ENCODE data around the gene GRID1.

The GRID1 gene

DNA sequence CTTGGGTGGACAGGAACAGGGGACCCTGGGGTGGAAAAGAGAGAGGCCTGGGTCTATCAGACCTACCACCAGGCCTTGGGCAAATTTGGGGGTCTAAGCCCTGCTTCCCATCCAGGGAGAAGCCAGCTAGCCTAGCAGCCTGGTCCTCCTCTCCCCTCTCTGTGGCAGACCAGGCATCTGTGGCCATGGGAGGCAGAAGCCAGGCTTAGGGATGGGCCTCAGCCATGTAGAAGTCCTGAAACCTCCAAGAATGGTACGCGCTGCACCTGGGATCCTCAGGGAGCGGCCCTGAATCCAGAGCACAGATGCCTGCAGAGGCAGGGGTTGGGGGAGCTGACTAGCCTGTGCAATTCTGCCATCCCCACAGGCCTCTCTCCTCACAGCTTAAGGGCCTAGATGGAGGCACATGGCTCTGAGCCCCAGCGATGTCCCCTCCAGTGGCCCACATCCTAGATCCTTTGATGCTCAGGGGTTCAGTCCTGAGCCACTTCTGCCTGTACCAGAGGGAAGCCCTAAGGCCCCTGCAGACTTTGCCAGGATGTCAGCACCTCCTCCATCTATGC lies 21.2 kb downstream of the GRID1 start:
- Mint-ChIP-seq H3K4me3 (no peak overlapping the region), H3K9me3 (no peaks in the 10 kb centered on the region), H3K27me3 (ENCODE audit: low read depth) (peaks cover 7% of the 10 kb centered on the region), H3K27ac (no peak overlapping the region), H3K4me1 (ENCODE audit: low read depth) (no peaks in the 10 kb centered on the region), H3K36me3 (ENCODE audit: low read depth) (no peaks in the 10 kb centered on the region)

DNA sequence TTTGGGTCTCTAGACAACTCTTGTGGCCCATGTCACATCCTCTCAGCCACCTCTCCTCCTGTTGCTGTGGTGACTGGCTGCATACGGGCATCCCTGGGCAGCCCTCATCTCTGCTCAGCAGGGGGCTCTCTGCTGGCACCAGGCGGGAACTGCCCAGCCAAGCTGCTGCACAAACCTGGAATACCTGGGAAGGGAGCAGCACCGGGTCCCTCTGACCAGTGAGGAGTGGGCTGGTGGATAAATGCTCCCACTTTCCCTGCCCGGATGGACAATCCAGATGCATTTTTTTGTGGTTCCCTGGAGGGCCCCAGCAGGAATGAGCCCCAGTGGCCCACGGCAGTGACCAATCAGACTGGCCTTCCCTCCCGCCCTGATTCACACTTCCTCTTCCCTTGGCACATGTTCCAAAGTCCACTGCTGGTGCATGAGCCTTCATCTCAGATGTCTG lies 21.9 kb downstream of the GRID1 start:
- Mint-ChIP-seq H3K9me3 (no peaks in the 10 kb centered on the region), H3K4me3 (no peak overlapping the region), H3K27me3 (ENCODE audit: low read depth) (peaks cover 1% of the 10 kb centered on the region), H3K4me1 (ENCODE audit: low read depth) (no peaks in the 10 kb centered on the region), H3K36me3 (ENCODE audit: low read depth) (no peaks in the 10 kb centered on the region), H3K27ac (no peak overlapping the region)

DNA sequence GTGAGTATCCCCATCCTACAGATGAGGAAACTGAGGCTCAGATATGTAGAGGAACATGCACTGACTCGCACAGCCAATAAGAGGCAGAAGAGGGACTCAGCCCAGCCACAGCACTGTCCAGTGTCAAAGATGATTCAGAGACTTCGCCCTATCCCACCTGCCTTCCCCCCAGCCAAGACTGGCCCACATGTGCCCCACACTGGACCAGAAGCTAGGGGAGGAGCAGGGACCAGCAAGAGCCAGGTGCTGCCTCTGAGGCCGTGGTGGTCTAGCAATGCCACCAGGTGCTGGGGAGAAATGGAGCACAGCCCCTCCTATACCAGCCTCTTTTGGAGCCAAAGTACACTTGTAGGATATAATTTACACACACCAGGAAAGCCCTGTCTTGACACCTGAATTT lies 22.3 kb downstream of the GRID1 start:
- Mint-ChIP-seq H3K36me3 (ENCODE audit: low read depth) (no peaks in the 10 kb centered on the region), H3K27me3 (ENCODE audit: low read depth) (no peaks in the 10 kb centered on the region), H3K9me3 (no peaks in the 10 kb centered on the region), H3K27ac (no peak overlapping the region), H3K4me3 (no peak overlapping the region), H3K4me1 (ENCODE audit: low read depth) (no peaks in the 10 kb centered on the region)

DNA sequence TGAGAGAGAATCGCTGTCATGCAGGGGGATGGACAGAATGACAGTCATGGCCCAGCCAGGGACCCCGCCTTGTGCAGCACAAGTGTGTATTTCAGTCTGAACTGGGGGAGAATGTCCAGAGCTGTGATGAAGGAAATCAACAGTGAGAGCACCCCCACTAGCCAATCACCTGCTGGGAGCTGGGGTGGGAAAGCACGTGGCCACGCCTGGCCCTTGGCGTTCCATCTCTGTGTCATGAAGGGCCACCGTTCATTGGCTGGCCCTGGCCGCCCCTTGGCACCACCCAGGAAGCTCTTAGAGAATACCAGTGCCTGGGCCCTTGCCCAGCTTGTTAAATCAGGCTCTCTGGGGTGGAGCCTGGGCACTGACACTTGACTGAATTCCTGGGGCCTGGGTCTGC lies 22.8 kb downstream of the GRID1 start:
- Mint-ChIP-seq H3K27ac (no peak overlapping the region), H3K36me3 (ENCODE audit: low read depth) (no peaks in the 10 kb centered on the region), H3K9me3 (no peaks in the 10 kb centered on the region), H3K27me3 (ENCODE audit: low read depth) (no peaks in the 10 kb centered on the region), H3K4me3 (no peak overlapping the region), H3K4me1 (ENCODE audit: low read depth) (no peaks in the 10 kb centered on the region)

DNA sequence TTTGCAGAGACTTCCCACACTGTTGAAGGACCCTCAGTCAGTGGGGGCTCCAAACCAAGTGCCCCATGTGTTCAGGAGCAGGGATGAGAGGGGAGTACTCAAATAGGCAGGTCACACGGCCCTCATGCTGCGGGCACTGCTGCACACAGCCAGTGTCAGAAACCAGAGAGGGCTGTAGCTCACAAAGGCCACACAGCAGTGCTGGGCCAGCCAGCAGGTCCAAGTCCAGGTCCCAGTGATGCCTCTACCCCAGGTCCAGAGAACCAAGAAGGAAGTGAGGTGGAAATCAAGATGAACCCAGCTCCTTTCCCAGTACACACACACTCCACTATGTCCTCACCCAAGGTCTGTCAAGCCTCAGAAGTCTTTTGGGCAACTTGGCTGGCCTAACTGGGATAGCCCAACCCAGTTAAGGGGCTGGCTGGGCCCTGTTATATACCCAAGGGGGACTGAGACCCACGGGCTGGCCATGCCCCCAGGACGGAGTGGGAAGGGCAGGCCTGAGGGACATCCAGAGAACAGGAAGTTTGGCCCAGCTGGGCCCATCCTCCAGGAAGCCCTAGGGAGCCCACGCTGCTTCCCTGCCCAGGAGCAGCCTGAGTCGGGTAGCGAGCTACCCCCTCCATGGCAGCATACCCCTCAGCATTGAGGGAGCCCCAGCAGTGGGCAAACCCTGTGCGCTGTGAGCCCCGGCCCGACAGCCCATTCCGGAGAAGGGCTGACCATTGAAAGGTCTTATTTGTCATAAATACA lies 24.3 kb downstream of the GRID1 start:
- H3K4me1 Mint-ChIP-seq (ENCODE audit: low read depth) = no peaks in the 10 kb centered on the region

DNA sequence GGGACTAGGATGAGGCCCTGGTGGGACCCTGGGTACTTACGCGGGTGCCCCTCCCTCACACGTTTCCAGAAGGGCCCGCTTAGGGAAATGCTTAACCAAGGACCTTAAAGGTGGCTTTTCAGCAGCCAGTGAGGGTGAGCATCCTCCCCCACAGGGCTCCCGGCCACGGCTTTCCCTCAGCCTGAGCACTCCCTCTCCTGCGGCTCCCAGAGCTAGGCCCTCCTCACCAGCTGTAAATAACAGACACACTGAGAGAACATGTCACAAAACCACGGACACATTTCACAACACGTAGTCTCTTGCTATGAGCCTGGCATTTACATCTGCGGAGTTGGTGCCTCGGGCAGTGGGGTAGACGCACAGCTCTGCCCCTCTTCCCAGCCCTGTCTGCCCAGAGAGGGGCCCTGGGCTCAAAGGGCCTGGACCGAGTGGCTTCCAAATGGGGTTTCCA lies 25.2 kb downstream of the GRID1 start:
- Mint-ChIP-seq H3K4me3 (no peak overlapping the region), H3K27ac (no peak overlapping the region), H3K36me3 (ENCODE audit: low read depth) (no peaks in the 10 kb centered on the region)

More for the DNA sequence above, 24.3 kb downstream of the GRID1 start:
- H3K27ac Mint-ChIP-seq = no peak overlapping the region
- H3K27me3 Mint-ChIP-seq (ENCODE audit: low read depth) = no peaks in the 10 kb centered on the region
- H3K36me3 Mint-ChIP-seq (ENCODE audit: low read depth) = no peaks in the 10 kb centered on the region
- H3K9me3 Mint-ChIP-seq = no peaks in the 10 kb centered on the region
- H3K4me3 Mint-ChIP-seq = no peak overlapping the region

DNA sequence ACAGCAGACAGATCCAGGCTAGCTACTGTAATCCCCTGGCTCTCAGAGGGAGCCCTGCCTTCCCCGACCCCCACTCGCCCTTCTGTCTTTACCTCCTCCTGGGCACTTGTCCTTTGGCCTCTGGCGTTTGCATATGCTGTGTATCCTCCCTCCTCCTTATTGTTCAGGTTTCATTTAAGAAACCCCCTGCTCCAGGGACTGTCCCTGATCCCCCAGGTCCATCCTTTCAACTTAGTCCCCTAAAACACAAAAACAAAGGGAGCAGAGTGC lies 25.7 kb downstream of the GRID1 start:
- Mint-ChIP-seq H3K4me3 (no peak overlapping the region), H3K4me1 (ENCODE audit: low read depth) (no peaks in the 10 kb centered on the region), H3K9me3 (no peaks in the 10 kb centered on the region), H3K27me3 (ENCODE audit: low read depth) (no peaks in the 10 kb centered on the region), H3K27ac (no peak overlapping the region), H3K36me3 (ENCODE audit: low read depth) (no peaks in the 10 kb centered on the region)

More for the DNA sequence above, 25.2 kb downstream of the GRID1 start:
- no peaks in the 10 kb centered on the region for H3K9me3 Mint-ChIP-seq
- no peaks in the 10 kb centered on the region for H3K27me3 Mint-ChIP-seq (ENCODE audit: low read depth)
- no peaks in the 10 kb centered on the region for H3K4me1 Mint-ChIP-seq (ENCODE audit: low read depth)

DNA sequence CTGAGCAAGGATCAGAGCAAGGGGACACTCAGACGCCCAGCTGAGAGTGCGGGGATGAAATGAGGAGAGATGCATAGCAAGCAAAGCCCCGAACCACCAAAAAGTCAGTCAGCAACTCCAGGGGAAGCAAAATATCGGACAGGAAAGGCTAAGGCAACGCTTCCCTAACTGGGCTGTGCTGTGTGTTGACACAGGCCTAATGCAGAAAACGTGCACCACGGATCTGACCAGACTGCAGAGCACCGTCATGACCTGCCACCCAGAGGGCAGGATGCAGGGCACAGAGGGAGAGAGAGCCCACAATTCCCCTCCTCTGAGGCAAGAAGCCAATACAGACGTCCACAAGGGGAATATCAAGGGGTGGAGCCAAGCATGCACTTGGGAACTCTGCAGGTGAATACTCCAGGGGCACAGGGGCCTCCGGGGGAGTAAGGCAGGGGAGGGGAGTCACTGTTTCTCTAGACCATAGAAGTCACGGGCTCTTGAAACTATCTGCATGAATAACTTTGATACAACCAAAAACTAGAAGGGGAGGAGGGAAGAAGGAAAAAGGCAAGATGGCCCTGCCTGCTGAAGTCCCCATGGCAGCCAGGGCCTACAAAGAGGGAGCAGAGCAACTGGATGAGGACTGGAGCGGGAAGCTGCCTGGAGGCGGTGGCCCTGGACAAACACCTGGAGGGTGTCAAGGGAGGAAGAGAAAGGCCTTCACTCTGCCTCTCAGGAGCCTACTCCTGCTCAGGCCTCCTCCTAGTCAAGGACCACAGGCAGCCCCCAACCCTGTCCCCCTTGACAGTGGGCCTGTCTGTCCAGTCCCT lies 26.2 kb downstream of the GRID1 start:
- Mint-ChIP-seq H3K9me3 (no peaks in the 10 kb centered on the region), H3K36me3 (ENCODE audit: low read depth) (no peaks in the 10 kb centered on the region), H3K4me3 (no peak overlapping the region), H3K27ac (no peak overlapping the region), H3K4me1 (ENCODE audit: low read depth) (no peaks in the 10 kb centered on the region), H3K27me3 (ENCODE audit: low read depth) (no peaks in the 10 kb centered on the region)

DNA sequence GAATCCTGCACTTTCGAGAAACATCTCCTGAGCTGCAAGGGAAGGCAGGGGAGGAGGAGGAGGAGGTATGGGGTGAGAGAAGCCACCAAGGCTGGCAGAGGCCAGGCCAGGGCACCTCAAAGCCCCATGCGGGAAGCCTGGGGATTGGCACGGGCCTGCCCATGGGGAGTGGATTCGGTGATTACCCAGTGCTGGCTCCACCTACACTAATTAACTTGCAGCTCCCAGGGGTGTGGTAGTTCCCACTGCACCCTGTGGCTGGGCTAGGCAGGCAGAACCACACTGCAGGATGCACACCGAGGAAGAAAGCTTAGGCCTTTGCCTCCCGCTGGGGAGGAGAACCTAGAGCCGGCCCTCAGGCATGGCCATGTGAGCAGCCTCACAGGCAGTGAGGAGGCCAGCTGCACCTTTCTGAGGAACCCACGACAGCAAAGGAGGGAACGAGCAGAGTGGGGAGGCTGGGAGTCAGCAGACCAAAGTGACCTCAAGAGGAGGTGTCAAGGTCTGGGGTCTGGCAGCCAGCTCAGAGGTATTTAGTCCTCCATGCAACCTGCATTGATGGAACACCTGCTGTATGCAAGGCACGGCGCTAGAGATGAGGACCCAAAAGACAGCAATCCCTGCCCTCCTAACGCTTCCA lies 27.2 kb downstream of the GRID1 start:
- H3K4me3 Mint-ChIP-seq = no peak overlapping the region
- no peak overlapping the region for H3K27ac Mint-ChIP-seq
- H3K4me1 Mint-ChIP-seq (ENCODE audit: low read depth) = no peaks in the 10 kb centered on the region
- no peaks in the 10 kb centered on the region for H3K36me3 Mint-ChIP-seq (ENCODE audit: low read depth)
- no peaks in the 10 kb centered on the region for H3K9me3 Mint-ChIP-seq
- H3K27me3 Mint-ChIP-seq (ENCODE audit: low read depth) = no peaks in the 10 kb centered on the region

DNA sequence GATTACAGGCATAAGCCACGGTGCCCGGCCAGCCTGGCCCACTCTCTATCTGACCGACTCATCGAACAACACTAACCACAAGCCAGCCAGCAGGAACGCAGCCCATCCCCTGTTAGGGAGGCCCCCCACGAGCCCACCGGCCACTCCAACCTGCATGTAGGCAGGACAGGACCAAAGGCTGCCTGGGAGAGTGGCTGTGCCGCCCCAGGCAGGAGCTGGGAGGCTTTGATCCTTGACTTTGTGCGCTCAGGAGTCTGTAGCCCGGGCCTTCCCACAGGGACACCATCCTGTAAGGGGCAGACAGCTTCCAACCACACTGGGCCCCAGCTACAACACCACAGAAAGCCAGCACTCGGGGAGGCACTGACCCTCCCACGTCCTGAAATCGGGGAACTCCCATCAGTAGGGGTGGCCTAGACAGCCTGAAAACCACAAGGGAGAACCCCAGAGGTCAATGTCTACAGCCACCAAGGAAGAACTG lies 29.4 kb downstream of the GRID1 start:
- H3K4me1 Mint-ChIP-seq (ENCODE audit: low read depth) = no peaks in the 10 kb centered on the region
- no peaks in the 10 kb centered on the region for H3K36me3 Mint-ChIP-seq (ENCODE audit: low read depth)
- peaks cover 4% of the 10 kb centered on the region for H3K27me3 Mint-ChIP-seq (ENCODE audit: low read depth)
- no peak overlapping the region for H3K27ac Mint-ChIP-seq
- H3K4me3 Mint-ChIP-seq = no peak overlapping the region
- H3K9me3 Mint-ChIP-seq = no peaks in the 10 kb centered on the region

DNA sequence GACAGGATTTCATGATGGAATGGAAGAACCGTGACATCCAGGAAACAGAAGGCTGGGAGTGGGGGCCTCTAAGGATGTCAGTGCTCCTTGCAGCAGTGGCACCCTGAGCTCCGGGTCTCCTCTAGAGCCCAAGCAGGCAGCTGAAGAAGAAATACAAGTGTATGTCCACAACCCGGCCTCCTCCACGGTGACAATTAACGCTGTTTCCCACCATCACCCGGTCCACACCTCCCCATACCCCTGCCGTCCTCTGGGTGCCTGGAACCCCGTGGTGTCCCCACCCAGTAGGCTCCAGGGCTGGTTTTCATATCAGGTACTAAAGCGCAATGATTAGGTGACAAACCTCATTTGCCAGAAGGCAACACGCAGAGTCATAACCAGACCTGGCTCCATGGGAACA lies 30.3 kb downstream of the GRID1 start:
- Mint-ChIP-seq H3K36me3 (ENCODE audit: low read depth) (no peaks in the 10 kb centered on the region), H3K27ac (no peak overlapping the region), H3K4me1 (ENCODE audit: low read depth) (no peaks in the 10 kb centered on the region), H3K9me3 (no peaks in the 10 kb centered on the region), H3K27me3 (ENCODE audit: low read depth) (peaks cover 4% of the 10 kb centered on the region), H3K4me3 (no peak overlapping the region)

DNA sequence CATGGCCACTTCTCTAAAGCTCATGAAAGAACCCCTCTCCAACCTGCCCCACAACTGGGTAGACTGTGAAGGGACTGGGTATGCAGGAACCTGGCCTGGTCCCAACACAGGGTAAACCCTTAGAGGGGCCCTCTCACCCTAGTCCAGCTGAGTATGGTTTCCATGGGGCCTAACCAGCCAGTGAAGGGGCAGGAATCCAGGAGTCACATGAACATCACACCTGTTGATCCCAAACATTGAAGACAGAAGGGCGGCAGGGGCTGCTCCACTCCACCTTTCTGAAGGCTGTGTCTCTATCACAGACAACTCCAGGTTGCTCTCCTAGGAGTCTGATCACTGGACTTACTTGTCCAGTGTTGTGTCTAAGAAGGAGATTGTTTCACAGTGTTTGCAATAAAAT lies 30.8 kb downstream of the GRID1 start:
- H3K4me1 Mint-ChIP-seq (ENCODE audit: low read depth) = no peaks in the 10 kb centered on the region
- H3K27me3 Mint-ChIP-seq (ENCODE audit: low read depth) = peaks cover 4% of the 10 kb centered on the region
- no peaks in the 10 kb centered on the region for H3K9me3 Mint-ChIP-seq
- H3K36me3 Mint-ChIP-seq (ENCODE audit: low read depth) = no peaks in the 10 kb centered on the region
- no peak overlapping the region for H3K27ac Mint-ChIP-seq
- H3K4me3 Mint-ChIP-seq = no peak overlapping the region

DNA sequence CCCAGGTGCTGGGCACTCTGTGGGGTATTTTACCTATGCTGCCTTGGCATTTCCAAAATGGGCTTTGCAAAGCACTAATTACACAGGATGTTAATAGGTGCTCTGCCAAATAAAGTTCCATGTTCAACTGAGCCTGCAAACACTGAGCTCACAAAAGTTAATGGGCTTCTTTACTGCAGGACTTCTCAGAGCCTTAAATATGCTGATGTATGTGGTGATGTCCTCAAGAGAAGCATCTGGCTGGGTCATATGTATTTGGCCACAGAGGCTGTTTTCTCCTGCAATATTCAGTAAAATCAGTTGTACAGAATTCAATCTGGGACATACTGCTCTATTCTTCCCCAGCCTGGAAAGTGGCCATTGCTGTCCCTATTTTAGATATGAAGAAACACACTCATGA lies 31.3 kb downstream of the GRID1 start:
- H3K9me3 Mint-ChIP-seq = no peaks in the 10 kb centered on the region
- H3K4me1 Mint-ChIP-seq (ENCODE audit: low read depth) = no peaks in the 10 kb centered on the region
- peaks cover 4% of the 10 kb centered on the region for H3K27me3 Mint-ChIP-seq (ENCODE audit: low read depth)
- no peak overlapping the region for H3K27ac Mint-ChIP-seq
- no peaks in the 10 kb centered on the region for H3K36me3 Mint-ChIP-seq (ENCODE audit: low read depth)
- no peak overlapping the region for H3K4me3 Mint-ChIP-seq

DNA sequence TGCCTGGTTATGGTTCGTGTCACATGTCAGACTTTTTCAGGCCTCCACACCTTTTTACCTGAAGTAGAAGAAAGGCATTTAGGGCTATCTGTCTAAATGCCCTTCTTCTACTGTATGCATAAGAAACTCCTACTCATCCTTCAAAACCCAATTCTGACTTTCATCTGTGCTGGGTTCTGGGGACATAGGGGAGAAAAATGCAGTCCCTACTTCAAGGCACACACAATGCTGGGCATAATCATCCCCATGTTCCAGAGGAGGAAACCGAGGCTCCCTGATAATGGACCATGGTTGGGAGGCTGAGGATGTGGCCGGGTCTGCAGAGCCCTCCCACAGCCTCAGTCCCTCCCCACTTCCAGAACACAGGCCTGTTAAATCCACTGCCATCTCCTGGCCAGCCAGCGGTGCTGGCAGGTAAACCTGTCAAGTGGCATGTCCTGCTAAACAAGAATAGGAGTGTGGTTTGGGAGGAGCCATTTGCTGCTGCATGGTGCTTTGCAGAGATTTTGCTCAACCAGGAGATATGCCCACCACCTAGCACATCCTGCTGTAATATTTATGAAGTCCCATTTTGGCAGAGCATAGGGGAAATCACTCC lies 32.0 kb downstream of the GRID1 start:
- Mint-ChIP-seq H3K27me3 (ENCODE audit: low read depth) (peaks cover 4% of the 10 kb centered on the region), H3K27ac (no peak overlapping the region), H3K36me3 (ENCODE audit: low read depth) (no peaks in the 10 kb centered on the region), H3K4me3 (no peak overlapping the region), H3K9me3 (no peaks in the 10 kb centered on the region), H3K4me1 (ENCODE audit: low read depth) (no peaks in the 10 kb centered on the region)
